Aortic smooth muscle cell (primary cell): Measurements from ENCODE around the gene MICAL1. TPM values are rescaled to one million over a fixed set of nuclear protein-coding genes. Genes with fewer than 3 reads are reported as not detected.

Experiments
- total RNA-seq: library from RNA; depleted of rRNA; stranded (reverse); fragments of >200 nt; gene quantifications from 2 replicates; pipeline ENCODE4 v1.2.3, GENCODE V29; 2014

The MICAL1 gene
- 47.3 and 56.1 TPM in 2 replicates for total RNA-seq

GRCh38 chr6:109455437-109456110 lies at the start of gene MICAL1:
Gene MICAL1 (minus strand): TSS chr6:109455772. CDS start chr6:109454196, 1,576 bp downstream.

GRCh38 chr6:109482905-109483734 lies 27.5 kb upstream of the MICAL1 start, which contains the start of gene ZBTB24:
Gene ZBTB24 (minus strand): TSS chr6:109483219. CDS start chr6:109482026, 1,193 bp downstream.

GRCh38 chr6:109440331-109441068 lies 15.1 kb downstream of the MICAL1 start, which contains the start of the genes PPIL6 and SMPD2:
Gene PPIL6 (minus strand): TSS chr6:109440628. CDS start chr6:109440590, 38 bp downstream.
Gene SMPD2 (plus strand): TSS chr6:109440724. CDS start chr6:109441122, 398 bp downstream.

Other genes with a start within 250 kb of the MICAL1 start
- 181 and 211 TPM in 2 replicates for gene CD164, start 73.3 kb downstream of the MICAL1 start, total RNA-seq
- gene PPIL6, start 15.1 kb downstream of the MICAL1 start, total RNA-seq, result 2.8 and 3.2 TPM in 2 replicates
- gene SMPD2, start 15.0 kb downstream of the MICAL1 start, total RNA-seq, result 9.9 and 14.3 TPM in 2 replicates
- gene ZBTB24, start 27.4 kb upstream of the MICAL1 start, total RNA-seq, result 5.4 and 6.2 TPM in 2 replicates
- gene AK9, start 235.4 kb upstream of the MICAL1 start, total RNA-seq, result 7.0 and 8.5 TPM in 2 replicates
- 35.4 and 35.8 TPM in 2 replicates for gene FIG4, start 235.5 kb upstream of the MICAL1 start, total RNA-seq